EL (cell line): ENCODE data around the gene GUCA2B.

Experiments used
- DNase-seq: peaks from one replicate; pipeline ENCODE4 v3.0.0-alpha.2; 2016

Gene GUCA2B

DNA sequence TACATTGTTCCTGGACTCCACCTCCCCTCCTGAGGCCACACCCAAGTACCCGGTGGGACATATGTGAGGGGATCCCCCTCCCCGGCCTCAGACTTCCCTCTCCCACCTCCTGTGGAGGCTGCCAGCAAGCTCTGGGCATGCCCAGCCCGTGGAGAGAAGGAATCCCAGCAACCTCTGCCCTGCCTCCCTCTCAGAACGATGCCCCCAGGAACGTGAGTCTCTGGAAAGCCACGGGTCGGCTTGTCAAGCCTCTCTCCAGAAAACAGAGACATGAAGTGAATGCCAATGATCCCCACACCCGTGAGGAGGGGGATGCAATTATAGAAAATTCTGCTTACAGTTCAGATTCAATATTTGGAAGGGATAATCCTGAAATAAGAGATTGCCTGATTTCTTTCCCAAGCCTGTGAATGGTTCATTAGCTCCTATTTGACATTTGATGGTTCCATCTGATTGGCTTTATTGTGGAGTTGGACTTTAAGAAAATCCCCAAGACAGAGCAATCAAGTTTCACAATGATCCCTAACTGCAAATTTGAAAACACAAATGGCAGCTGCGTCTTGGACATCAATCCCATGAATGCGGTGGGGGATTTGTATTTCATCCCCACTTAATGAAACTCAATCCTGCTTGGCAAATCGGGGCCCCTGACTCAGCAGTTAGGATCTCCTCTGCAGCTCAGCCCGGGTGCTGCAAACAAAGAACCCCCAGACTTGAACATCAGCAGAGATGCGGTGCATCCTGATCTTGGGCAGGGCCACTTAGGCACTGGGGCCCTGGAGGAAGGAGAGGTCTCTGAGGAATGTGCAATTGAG, 9.1 kb upstream of the GUCA2B start:
- DNase-seq = no peak

DNA sequence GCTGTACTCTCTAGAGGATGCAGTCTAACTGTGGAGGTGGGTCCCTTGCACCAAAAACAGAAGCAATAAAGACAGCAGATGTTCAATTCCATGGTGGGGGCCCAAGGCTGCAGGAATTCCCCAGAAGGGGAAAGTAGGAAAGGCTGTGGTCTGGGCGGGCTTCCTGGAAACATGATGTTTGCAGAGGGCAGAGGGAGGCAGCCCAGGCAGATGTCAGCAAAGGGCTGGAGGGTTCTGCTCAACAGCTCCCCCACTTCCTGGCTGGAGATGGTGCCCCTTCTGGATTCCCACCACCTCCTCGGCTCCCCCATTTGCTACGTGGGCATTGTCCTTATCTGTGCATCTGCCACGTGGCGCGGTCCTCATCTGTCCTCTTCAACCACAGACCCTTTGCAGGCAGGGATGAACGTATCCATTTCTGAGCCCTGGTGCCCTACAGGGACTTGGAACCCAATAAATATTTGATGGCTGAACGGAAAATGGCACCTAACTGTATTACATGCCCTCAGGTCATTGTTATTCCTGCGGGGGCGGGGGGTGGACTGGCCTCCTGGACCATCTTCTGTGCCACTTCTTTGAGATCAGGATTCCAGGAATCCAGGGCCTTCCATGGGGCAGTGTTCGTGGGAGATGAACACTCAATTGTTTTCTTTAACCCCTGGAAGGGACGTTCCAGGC, 8.4 kb upstream of the GUCA2B start:
- no peak for DNase-seq

DNA sequence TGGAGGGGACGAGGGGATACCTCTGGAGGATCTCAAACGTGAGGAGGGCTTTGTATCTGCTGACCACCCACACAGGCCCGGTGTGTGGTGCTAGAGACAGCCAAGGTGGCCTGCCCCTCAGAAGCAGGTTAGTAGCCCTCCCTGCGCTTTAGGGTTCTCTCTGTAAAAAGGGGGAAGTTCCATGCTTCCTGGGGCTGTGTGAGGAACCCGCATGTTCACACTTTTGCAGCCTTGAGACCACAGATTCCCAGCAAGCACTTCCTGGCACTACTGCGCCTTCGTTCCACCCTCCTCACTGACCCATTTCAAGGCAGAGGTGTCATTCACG, 7.9 kb upstream of the GUCA2B start:
- no peak for DNase-seq

DNA sequence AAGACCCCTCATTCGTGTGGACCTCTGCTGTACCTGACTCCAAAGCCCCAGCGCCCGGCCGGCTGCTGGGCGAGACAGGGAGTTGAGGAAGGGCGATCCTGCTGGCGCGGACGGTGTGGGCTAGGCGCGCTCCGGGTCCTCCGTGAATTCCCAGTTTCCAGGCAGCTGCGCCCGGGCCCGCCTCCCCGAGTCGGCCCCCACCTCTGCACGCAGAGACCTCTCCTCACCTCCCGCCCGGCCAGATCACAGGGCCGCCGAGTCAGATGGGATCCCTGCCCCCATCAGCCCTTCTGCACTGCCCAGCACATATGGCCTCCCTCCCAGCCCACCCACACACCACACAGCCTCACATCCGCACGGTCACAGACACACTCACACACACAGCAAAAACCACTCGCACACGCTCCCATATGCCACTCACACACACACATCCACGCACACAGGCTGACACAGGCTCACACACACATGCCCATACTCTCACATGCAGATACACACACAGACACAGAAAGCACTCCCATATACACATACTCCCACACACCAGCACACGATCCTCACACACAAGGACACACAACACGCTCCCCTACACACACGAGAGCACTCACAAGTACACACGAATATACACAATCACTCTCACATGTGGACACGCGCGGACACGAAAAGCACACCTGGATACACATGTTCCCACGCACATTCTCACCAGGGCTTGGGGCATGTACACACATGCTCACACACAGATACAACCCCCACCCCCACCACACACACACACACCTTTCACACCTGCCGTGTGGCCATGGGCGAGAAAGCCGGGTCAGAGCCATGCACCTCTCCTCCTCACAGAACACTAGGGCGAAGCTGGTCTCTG, 7.2 kb upstream of the GUCA2B start:
- no peak for DNase-seq

DNA sequence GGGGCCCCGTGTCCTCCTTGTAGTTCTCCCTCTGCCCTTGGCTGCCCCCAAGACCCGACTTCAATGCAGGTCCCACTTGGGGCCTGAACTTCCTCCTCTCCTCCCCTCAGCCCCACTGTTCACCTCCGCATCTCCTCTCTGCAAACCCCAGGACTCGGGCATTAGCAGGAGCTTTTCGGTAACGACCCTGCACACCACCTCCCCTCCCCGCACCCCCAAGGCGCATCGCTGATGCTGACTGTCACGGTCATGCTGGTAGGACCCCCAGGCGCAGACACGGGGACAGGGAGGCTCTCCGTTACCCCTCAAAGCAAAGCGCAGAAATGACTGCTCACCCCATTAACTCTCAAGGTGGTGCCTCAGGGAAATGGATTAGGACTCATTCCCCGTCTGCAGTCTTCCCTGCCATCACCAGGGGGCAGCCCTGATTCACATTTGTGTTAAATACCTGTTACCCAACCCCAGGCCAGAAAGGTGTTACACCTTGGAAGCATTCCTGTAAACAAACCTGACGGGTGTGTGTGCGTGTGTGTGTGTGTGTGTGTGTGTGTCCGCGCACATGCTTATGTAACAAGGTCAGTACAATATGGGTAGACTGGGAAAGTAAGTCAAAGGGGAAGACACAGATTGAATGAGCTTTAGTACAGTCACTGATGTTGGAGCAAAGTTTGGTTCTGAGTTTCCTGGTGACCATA, 6.4 kb upstream of the GUCA2B start:
- DNase-seq = peak; percentile 53

DNA sequence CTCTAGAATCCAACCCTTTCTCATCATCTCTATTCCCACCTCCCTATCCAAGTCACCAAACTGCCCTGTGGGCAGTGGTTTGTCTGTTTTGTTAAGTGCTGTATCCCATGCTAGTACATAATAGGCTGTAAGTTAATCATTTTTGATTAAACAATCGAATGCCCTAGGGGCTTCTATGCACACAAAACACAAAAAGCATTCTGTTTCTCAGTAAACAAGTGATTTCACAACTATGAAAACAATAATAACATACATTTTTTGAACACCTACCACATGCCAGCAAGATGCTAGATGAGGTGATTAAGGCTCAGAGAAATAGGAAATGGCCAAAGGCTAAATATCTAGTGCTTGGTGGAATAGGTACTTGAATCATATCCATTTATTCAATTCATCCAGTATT, 5.0 kb upstream of the GUCA2B start:
- no peak for DNase-seq

DNA sequence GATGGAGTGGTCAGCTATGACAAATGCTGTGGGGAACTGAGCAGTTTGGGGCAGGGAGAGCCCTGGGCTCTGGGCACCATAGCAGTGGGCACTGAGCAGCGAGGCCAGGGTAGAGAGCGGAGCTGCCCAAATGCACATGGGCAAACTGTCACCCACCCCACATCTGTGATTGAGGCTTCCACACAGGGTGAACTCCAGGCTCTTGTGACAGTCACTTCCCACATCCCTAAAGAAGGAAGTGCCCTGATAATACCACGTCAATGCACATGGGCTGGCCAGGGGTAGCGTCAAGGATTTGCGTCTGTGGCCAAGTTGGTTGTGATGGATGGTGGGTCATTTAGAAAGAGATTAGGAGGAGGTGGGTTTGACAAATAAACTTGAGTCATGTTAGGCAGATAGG, 2.6 kb upstream of the GUCA2B start:
- no peak for DNase-seq

DNA sequence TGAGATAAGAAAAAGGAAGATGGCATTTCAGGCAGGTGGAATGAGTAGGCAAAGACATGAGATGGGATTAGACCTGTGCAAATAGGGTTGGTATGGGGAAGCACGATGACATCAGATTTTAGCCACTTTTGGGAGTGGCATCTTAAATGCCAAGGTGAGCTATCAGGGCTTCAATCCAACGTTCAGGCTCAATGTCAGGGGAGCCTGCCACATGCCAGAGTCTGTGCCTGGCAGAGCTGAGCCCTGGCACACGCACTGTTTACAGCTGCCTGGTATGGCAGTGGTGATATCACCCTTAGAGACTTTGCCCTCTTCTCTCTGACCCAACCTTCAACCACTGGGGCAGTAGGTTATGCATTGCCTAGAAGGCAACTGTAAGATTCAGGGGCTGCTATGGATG, 1.1 kb upstream of the GUCA2B start:
- DNase-seq = no peak

DNA sequence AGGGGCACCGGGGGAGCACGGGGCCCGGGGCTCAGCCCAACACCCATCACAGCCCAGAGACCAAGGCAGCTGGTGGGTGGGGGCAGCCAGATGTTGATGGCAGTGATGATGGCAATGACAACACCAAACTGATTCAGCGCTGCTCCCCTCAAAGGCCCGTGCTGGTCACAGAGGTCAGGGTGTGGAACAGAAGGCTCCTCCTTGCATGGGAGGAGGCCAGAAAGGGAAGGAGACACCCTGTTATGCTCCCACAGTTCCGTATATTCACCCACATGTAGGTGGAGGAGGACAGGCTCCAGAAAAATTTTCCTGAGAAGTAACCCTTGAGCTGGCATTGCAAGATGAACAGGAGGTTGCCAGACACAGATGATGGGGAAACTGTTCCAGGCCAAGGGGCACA, 414 bp downstream of the GUCA2B start:
- no peak for DNase-seq

DNA sequence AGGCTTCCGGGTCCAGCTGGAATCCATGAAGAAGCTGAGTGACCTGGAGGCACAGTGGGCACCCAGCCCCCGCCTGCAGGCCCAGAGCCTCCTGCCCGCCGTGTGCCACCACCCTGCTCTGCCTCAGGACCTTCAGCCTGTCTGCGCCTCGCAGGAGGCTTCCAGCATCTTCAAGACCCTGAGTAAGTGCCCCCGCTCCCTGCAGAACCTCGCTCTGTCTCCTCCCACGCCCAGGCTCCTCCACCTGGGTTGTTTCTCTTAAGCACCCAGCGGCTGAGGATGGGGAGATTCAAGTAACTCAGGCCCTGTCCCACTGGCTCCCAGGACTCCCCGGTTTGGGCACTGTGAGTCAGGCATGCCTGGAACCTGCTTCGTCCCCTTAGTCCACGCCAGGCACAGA, 1.5 kb downstream of the GUCA2B start:
- no peak for DNase-seq

DNA sequence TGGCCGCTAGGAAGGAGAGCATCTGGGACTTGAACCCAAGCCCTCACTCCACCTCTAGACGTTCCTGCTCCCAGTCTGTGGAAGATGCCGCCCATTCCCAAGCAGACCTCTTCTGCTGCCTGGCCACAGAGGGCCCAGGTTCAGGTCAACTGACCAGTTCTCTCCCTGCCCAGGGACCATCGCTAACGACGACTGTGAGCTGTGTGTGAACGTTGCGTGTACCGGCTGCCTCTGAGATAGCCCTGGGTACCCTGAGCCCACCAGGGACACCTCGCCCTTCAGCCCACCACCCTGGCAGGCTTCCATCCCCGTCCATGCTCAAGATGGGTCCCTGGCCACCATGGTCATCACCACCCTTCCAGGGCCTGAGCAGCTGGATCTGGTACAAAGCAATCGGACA, 2.2 kb downstream of the GUCA2B start:
- DNase-seq = no peak

DNA sequence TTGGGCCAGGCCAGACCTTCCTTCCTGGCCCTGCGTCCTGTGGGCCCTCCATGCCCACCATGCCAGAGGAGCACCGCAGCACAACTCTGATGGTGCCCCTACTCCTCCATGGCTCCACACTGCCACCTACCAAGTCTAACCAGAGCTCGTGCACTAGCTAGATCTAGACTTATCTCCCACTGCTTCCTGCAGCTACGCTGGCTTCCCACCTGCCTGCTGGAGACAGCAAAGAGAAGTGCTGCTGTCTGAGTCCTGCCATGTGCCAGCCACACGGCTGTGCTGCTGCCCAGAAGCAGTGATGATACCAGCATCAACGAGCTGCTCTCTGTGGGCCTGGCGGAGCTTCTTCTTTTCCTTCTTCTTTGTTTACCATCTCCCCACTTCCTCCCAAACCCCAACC, 4.5 kb downstream of the GUCA2B start:
- no peak for DNase-seq

DNA sequence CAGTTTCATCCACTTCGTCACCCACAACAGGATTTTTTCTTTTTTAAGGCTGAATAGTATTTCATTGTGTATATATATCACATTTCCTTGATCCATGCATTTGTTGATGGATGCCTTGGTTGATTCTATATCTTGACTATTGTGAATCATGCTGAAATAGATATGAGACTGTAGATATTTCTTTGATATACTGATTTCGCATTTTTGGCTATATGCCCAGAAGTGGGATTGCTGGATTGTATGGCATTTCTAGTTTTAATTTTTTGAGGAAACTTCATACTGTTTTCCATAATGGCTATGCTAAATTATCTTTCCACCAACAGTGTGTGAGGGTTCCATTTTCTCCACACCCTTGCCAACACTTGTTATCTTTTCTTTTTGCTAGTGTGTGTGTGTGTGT, 5.0 kb downstream of the GUCA2B start:
- DNase-seq = no peak

DNA sequence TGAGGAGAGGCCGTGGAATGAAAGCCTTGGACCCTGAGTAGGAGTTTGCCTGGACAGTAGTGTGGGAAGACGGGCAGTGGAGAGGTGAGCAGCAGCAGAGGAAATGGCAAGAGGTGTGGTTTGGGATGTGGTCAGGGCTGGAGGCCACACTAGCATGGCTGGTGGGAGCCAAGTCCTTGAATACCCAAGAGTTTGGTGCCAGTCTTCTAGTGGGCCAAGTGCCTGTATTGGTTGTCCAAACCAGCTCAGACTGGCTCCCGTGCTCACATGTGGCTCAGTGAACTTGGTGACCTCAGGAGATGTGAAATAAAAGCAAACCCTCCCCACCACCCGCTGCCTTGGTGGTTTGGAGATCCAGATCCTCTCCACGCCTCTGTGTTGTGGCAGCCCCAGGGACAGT, 9.0 kb downstream of the GUCA2B start:
- DNase-seq = no peak

DNA sequence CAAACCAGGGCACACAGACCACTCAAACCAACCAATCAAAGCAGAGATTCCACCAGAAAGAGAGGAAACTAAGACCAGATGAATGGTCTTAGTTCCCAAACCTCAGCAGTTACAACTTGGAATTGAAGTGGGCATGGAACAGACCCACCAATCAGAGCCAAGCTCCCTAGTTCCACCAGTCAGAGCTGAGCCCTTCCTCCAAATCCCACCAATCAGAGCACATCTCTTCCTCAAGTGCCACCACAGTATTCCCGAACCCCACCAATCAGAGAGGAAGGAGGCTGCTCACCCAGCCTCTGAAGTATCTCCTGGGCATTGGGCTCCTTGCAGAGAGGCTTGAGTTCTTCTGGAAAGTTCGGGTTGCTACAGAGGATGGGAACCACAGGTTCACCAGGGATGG, 9.9 kb downstream of the GUCA2B start:
- DNase-seq = no peak

DNA sequence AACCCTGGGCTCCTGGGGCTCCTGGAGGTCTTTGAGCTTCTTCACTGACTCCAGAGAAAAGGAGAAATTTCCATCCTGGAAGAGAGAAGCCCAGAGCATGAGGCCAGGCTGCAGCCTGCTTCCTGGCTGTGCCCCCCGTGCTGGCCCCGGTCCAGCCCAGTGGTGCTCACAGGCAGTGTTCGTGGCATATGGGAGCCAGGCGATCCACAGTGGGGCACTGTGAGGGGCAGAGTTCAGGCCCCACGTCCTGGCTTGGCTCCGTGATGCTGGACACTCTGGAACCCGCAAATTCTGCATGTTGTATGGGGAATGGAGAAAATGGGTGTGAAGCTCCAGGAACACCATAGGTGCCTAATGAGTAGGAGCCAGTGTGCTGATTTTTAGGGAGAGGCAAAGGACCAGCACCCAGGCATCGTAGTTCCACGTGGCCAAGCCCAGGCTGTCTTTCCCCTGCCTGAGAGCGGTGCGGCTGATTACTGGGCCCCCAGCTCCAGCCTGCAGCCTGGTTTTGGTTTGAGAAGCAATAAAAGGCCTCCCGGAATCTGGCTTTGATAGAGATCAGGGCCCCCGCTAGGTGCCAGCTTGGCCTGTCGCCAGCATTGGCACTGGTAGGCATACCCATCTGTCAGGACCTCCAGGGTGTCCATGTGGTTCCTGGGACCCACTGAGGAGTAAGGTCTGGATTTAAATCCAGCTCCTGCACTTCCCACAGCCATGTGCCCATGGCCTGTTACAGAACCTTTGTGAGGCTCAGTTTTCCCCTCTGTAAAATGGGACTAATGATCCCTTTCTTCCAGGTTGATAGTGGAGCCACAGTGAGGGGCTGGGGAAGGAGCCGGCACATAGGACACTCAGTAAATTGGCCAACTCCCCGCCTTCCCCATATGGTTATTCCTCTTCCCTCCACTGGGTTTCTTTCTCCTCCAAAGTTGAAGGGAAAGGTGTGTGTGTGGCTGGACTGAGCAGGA, 10.6 kb downstream of the GUCA2B start:
- DNase-seq = no peak

DNA sequence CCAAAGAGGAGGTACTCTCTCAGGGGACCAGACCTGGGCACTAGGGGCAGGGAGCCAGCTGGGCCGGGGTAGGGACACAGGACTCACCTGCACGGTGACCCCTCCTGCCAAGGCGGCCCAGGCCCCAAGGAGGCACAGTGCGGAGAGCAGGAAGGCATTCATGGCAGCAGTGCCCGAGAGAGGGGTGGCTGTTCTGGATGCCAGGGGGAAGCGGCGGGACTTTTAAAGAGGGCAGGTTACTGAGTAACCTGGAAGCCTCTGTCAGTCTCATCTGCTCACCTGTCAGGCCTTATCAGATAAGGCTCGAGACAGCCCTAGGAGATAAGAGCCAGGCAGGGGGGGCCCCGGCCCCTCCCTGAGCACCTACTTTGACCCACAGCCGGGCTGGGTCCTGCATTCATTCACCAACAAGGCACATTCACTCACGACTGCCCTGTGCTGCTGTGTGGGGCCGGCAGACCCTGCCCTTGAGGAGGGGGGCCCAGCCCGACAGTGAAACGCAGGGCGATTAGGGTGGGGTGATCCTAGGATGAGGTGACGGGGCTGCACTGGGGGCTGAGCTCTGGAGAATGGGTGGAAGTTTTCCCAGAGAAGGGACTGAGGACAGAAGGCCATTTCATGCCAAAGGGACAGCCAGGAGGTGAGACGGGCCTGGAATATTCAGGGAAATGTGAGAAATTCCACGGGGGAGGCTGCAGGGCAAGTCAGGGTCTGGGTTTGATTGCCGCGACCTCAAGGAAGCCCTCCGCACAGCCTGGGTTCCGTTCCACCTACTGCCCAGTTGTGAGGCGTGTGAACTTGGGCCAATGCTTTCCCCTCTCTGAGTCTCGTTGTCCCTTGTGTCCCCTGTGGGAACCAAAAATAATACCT, 11.6 kb downstream of the GUCA2B start, which contains the start of gene GUCA2A:
Gene GUCA2A, minus strand, starts transcription at position 195 of the 870 bp plus-strand sequence. Its CDS starts 33 bp downstream, at position 162.
- DNase-seq = no peak

DNA sequence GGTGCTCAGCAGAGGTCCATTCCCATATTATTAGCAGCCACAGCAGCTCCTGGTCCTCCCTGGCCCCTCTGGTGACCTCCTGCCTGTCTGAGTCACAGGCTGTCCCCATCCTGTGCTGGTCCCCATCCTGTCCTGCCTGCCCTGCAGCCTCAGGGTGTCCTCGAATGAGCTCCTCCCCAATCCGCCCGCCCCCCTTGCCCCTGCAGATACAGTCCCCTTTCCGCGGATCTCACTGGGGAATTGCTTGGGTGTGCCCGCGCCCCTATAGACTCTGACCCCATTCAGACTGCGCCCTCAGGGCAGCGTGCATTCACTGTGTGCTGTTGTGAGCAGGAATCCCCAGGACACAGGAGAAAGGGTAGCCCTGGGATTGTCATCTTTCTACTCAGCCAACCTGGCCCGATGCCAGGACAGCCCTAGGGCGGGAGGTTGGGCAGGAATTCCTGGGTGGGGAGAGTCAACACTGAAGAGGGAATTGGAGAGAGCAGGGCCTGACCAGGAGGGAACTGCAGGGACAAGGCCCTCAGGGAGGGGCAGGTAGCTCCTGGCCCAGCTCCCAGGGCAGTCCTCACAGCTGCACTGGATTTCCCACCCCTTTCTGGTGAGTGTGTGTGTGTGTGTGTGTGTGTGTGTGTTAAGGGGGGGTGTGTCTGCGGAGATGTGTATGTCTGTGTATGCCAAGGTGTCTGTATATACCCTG, 12.5 kb downstream of the GUCA2B start:
- DNase-seq = peak; percentile 76

DNA sequence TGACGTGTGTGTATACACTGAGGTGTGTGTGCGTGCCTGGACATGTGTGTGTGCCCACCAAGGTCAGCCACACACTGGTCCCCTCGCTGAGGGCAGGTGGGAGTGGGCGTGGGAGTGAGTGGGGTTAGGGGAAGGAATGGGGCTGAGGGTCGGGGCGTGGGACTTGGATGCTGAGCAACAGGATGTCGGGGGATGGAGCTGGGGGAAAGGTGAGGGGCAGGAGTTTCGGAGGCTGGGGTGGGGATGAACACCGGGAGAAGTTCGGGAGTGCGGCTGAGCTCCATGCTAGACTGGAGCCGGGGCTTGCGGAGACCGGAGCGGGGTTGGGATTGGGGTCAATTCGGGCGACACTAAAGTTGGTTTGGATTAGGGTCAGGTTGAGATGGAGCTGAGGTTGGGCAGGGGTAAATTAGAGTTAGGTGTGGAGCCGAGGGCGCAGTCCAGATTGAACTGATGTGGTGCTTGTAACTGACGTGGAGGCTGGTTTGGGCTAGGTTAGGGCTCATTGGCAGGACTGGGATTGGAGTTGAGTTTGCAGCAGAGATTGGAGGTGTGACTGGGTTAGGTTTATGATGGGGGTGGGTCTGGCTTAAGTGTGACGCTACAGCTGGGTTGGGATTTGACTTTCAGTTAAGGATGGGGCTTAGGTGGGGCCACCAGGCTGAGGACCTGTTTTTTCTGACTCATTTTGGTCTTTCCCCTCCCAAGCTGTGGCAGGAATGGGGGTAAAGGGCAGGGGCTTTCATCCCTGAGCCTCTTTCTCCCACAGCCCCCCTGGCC, 14.6 kb downstream of the GUCA2B start:
- no peak for DNase-seq

DNA sequence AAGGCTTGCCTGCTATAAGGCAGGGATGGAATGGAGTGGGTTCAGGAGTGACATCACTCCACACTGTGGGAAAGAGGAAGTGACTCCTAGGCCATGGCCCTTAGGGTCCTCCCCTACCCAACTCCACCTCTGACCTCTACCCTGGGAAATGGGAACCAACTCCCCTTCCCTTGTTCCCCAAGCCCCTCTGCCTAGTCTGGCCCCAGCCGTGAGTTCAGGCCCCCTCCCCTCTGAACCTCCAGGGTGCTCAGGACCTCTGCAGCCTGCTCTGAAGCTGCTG, 15.1 kb downstream of the GUCA2B start:
- no peak for DNase-seq
